Epithelial cell of esophagus (primary cell): ENCODE data around the gene IFTAP.

ENCODE experiments used
- DNase-seq: peaks from one replicate; pipeline ENCODE4 v3.0.0; 2010; ENCODE audit warnings: low read depth
- H3K4me3 ChIP-seq: 2 replicates; pipeline ENCODE4 v1.5.1; 2011; ENCODE audit warnings: mild to moderate bottlenecking, low read length, control low read depth
- CTCF ChIP-seq: IDR thresholded peaks from 2 replicates; pipeline ENCODE4 v1.5.1; 2011; ENCODE audit warnings: low read depth, mild to moderate bottlenecking, low read length, control low read depth, inconsistent platforms; ENCODE audit not compliant: insufficient read depth; ENCODE audit errors: missing control alignments

IFTAP gene

GRCh38 chr11:36578458-36578857 is 15.8 kb upstream of the IFTAP start:
- no peak for DNase-seq
- H3K4me3 ChIP-seq = no peak overlapping the region
- TF ChIP-seq CTCF = no peak

DNA sequence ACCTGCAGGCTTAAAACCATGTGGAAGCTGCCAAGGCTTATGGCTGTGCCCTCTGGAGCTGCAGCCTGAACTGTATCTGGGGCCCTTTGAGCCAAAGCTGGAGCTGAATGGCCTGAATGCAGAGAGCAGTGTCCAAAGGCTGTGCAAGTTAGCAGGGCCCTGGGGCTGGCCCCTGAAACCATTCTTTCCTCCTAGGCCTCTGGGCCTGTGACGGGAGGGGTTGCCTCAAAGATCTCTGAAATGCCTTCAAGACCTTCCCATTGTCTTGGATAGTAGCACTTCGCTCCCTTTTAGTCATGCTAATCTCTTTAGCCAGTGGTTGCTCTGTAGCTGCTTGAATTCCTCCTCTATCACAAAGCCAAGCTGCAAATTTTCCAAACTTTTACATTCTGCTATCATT is 12.8 kb upstream of the IFTAP start:
- H3K4me3 ChIP-seq = no peak overlapping the region
- no peak for DNase-seq
- TF ChIP-seq CTCF = no peak

DNA sequence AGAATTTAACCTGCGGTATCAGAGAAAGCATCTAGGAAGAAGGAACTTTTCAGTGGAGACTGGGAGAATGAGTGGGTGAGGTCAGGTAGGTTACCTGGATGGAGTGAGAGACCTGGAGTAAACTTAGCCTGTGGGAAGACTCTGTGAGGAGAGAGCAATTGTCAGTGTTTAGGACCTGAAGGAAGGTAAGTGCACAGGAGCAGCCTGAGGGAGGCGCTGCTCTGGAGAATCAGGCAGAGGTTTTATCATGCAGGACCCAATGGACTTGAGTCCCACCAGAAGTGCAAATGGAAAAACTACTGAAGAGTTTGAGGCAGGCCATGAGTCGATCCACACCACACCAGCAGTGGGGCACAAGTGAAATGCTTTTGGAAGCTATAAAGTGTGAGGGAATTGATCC is 10.6 kb upstream of the IFTAP start:
- H3K4me3 ChIP-seq = no peak overlapping the region
- TF ChIP-seq CTCF = no peak
- no peak for DNase-seq

- DNase-seq = no peak
- no peak overlapping the region for H3K4me3 ChIP-seq
- TF ChIP-seq CTCF = no peak
Measured at GRCh38 chr11:36586543-36586942, 7.8 kb upstream of the IFTAP start.

GRCh38 chr11:36588099-36588498 is 6.2 kb upstream of the IFTAP start:
- no peak overlapping the region for H3K4me3 ChIP-seq
- no peak for TF ChIP-seq CTCF
- no peak for DNase-seq

DNA sequence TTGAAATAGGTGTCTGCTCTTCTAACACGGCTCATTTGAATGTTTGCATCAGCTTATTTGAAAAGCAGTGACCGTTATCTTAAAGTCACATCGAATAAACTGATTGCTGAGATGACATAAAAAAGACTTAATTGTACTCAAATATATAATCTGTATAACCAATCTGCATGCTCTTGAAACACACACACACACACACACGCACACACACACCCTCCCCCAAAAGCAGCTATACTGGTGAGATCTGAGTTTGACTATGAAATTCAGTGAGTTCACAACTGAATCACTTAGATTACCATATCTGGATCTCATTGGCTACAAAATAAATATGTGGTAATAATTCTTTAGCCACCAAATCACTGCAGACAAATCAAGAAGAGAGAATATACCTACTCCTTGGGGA is 3.8 kb upstream of the IFTAP start:
- no peak overlapping the region for H3K4me3 ChIP-seq
- DNase-seq = no peak
- no peak for TF ChIP-seq CTCF

DNA sequence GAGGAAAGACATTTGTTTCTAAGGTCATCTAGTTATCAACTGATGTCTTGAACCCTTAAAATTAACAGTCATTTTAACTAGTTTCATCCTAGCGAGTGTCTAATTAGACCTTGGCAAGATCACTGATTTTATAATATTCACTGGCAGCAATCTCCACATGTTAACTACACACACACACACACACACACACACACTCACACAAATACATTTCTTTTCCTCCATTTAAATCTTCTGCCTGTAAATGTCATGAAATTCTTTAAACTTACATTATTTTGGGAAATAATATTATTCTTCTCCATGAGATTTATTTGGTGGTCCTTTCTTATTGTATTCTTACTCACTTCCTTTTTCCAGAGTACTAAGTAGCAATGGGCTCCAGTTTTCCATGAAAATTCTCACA is 2.9 kb upstream of the IFTAP start:
- TF ChIP-seq CTCF = no peak
- DNase-seq = no peak
- no peak overlapping the region for H3K4me3 ChIP-seq
